ENCODE data around the gene LBX2.
A peak's percentile ranks its signal among the peaks of the same experiment; 100 is the strongest.

DNA sequence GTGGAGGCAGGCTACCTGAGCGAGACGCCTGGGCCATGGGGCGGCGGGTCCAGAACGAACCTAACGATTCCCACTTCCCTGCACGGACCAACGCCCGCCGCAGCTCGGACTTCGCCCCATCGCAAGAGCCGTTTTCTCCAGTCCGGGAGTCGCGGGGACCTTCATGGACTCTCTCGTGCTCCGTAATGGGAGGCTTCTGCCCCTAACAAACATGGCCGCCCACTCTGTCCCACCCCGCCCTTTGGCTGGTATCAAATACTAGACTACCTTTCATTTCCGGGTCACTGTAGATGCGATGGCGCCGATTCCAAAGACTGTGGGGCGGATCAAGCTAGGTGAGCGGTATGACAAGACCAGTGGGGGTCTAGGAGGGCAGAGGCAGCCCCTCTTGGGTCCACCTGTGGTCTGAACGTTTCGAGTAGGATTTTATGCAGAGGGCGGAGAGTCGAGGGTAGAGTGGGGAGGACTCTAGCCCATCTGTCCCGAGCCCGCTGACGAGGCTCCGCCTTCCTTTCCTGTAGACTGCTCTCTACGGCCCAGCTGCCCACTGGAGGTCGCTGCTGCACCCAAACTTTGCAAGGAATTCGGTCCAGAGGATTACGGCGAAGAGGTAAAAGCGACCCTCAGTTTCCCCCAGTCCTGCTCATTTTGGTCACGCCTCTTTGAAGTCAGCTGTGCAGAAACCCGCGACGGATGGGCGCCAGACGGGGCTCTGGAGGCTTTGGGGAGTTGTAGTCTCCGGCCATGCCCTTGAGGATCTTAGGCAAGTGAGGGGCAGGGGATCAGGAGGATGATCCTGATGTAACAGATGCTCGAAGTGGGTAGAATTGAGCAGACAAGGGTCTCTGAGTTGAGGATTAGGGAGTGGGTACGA, 16.4 kb downstream of the LBX2 start, which contains the start of the genes CCDC142 and TTC31:
- TF ChIP-seq EZH2 (IDR thresholded peaks at IDR 0.05; ENCODE audit: low read length): no peak
- TF ChIP-seq, protein P1, sequence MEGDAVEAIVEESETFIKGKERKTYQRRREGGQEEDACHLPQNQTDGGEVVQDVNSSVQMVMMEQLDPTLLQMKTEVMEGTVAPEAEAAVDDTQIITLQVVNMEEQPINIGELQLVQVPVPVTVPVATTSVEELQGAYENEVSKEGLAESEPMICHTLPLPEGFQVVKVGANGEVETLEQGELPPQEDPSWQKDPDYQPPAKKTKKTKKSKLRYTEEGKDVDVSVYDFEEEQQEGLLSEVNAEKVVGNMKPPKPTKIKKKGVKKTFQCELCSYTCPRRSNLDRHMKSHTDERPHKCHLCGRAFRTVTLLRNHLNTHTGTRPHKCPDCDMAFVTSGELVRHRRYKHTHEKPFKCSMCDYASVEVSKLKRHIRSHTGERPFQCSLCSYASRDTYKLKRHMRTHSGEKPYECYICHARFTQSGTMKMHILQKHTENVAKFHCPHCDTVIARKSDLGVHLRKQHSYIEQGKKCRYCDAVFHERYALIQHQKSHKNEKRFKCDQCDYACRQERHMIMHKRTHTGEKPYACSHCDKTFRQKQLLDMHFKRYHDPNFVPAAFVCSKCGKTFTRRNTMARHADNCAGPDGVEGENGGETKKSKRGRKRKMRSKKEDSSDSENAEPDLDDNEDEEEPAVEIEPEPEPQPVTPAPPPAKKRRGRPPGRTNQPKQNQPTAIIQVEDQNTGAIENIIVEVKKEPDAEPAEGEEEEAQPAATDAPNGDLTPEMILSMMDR (optimal IDR thresholded peaks at IDR 0.05 in 1 of 3, IDR thresholded peaks at IDR 0.05 in 1 of 3, conservative IDR thresholded peaks at IDR 0.05 in 1 of 3; ENCODE audit: extremely low read depth in 1 of 3, insufficient read depth in 2 of 3, low read length in 3 of 3): peak; percentile 89 to 92 (median 92)

All from keratinocyte (primary cell).